Measurements from ENCODE around the gene RPL10.

RPL10 gene

GRCh38 chrX:154401045-154401799, 3.0 kb downstream of the RPL10 start:
- no peak for DNase-seq (ENCODE audit: low spot score)

GRCh38 chrX:154401918-154402621, 3.9 kb downstream of the RPL10 start:
- DNase-seq (ENCODE audit: low spot score), result no peak

- DNase-seq (ENCODE audit: low spot score), result no peak
Measured at GRCh38 chrX:154402622-154403127, 4.5 kb downstream of the RPL10 start.

- DNase-seq (ENCODE audit: low spot score), result no peak
Measured at GRCh38 chrX:154403192-154403591, 5.0 kb downstream of the RPL10 start.

- DNase-seq (ENCODE audit: low spot score), result no peak
Measured at GRCh38 chrX:154403858-154404257, 5.7 kb downstream of the RPL10 start.

GRCh38 chrX:154404625-154405192, 6.5 kb downstream of the RPL10 start:
- DNase-seq (ENCODE audit: low spot score), result no peak

GRCh38 chrX:154408659-154409221, 10.6 kb downstream of the RPL10 start:
- no peak for DNase-seq (ENCODE audit: low spot score)

GRCh38 chrX:154409222-154409871, 11.2 kb downstream of the RPL10 start, which contains the start of gene DNASE1L1:
Gene DNASE1L1 (minus strand): TSS chrX:154409254. CDS start chrX:154405568, 3,686 bp downstream.
- peak; percentile 62 for DNase-seq (ENCODE audit: low spot score)

GRCh38 chrX:154411981-154412340, 13.8 kb downstream of the RPL10 start:
- DNase-seq (ENCODE audit: low spot score), result peak; percentile 62

GRCh38 chrX:154412468-154412867, 14.3 kb downstream of the RPL10 start:
- no peak for DNase-seq (ENCODE audit: low spot score)

GRCh38 chrX:154413142-154413541, 15.0 kb downstream of the RPL10 start:
- DNase-seq (ENCODE audit: low spot score), result no peak

- no peak for DNase-seq (ENCODE audit: low spot score)
Measured at GRCh38 chrX:154417157-154417556, 19.0 kb downstream of the RPL10 start.

- DNase-seq (ENCODE audit: low spot score), result no peak
Measured at GRCh38 chrX:154419189-154419588, 21.0 kb downstream of the RPL10 start.

GRCh38 chrX:154419688-154420401, 21.7 kb downstream of the RPL10 start:
- no peak for DNase-seq (ENCODE audit: low spot score)

GRCh38 chrX:154420402-154420756, 22.2 kb downstream of the RPL10 start:
- DNase-seq (ENCODE audit: low spot score), result no peak

- no peak for DNase-seq (ENCODE audit: low spot score)
Measured at GRCh38 chrX:154426916-154427770, 29.0 kb downstream of the RPL10 start.

- peak; percentile 94 for DNase-seq (ENCODE audit: low spot score)
Measured at GRCh38 chrX:154428176-154429171, 30.3 kb downstream of the RPL10 start, which contains the start of gene ATP6AP1. Gene ATP6AP1 (plus strand): TSS chrX:154428677. CDS start chrX:154428693, 16 bp downstream.

- DNase-seq (ENCODE audit: low spot score), result no peak
Measured at GRCh38 chrX:154429711-154430110, 31.5 kb downstream of the RPL10 start.

GRCh38 chrX:154430479-154430878, 32.3 kb downstream of the RPL10 start:
- no peak for DNase-seq (ENCODE audit: low spot score)
